HEK293 (cell line): Measurements from ENCODE around the gene KLHL25.

ENCODE experiments used
- CTCF ChIA-PET: fragments of 350-600 bp; formaldehyde crosslinking; extraction: SDS; loops from one replicate; lab custom pipeline; 2021; ENCODE audit warnings: antibody characterized with exemption; lab: Yijun Ruan, JAX
- POLR2A ChIA-PET: fragments of 300-600 bp; formaldehyde crosslinking; extraction: SDS; loops from one replicate; lab custom pipeline; 2020; ENCODE audit warnings: antibody characterized with exemption, inconsistent platforms; lab: Yijun Ruan, JAX
- H3K27ac ChIP-seq: fragments of 200-500 bp; sonication (Bioruptor generic); 2 replicates; pipeline ENCODE4 v1.5.1; 2014; ENCODE audit warnings: low read depth, low read length, control low read depth, inconsistent platforms; ENCODE audit errors: extremely low read depth
- H3K36me3 ChIP-seq, 2 experiments: fragments of 200-500 bp in 1 of 2; sonication (Bioruptor generic) in 1 of 2; 1 replicate in 1 of 2; 2 replicates in 1 of 2; pipeline ENCODE4 v1.5.1; 2014 to 2017; ENCODE audit warnings: inconsistent platforms in 2 of 2, low read length in 2 of 2; ENCODE audit not compliant: control insufficient read depth in 2 of 2, insufficient read depth in 1 of 2
- H3K4me1 ChIP-seq: fragments of 200-500 bp; sonication (Bioruptor generic); 2 replicates; pipeline ENCODE4 v1.5.1; 2014; ENCODE audit warnings: mild to moderate bottlenecking, low read length, inconsistent platforms; ENCODE audit not compliant: control insufficient read depth, insufficient read depth
- H3K4me3 ChIP-seq: 2 replicates; pipeline ENCODE4 v1.5.1; 2011; ENCODE audit warnings: low read depth, mild to moderate bottlenecking, control low read depth, low read length, moderate library complexity
- H3K9me3 ChIP-seq: fragments of 200-500 bp; sonication (Bioruptor generic); 2 replicates; pipeline ENCODE4 v1.5.1; 2014; ENCODE audit warnings: low read depth, low read length, inconsistent platforms; ENCODE audit not compliant: control insufficient read depth, insufficient read depth
- PRDM1 ChIP-seq: fragments of 450-650 bp; formaldehyde crosslinking; IDR thresholded peaks from 2 replicates; pipeline ENCODE4; 2016; ENCODE audit warnings: missing biosample characterization, missing genetic modification characterization
- SP2 ChIP-seq: fragments of 450-650 bp; formaldehyde crosslinking; IDR thresholded peaks from 2 replicates; pipeline ENCODE4 v1.5.1; 2016; ENCODE audit warnings: missing biosample characterization, missing genetic modification characterization
- SP3 ChIP-seq: fragments of 450-650 bp; formaldehyde crosslinking; IDR thresholded peaks from 2 replicates; pipeline ENCODE4 v1.5.1; 2016; ENCODE audit warnings: missing biosample characterization, missing genetic modification characterization
- ZBTB17 ChIP-seq: fragments of 450-650 bp; formaldehyde crosslinking; IDR thresholded peaks from 2 replicates; pipeline ENCODE4 v1.5.1; 2016; ENCODE audit warnings: missing biosample characterization, missing genetic modification characterization
- ZBTB20 ChIP-seq: fragments of 450-650 bp; formaldehyde crosslinking; IDR thresholded peaks from 2 replicates; pipeline ENCODE4 v1.5.1; 2016; ENCODE audit warnings: missing biosample characterization, missing genetic modification characterization
- ZEB2 ChIP-seq: fragments of 450-650 bp; formaldehyde crosslinking; IDR thresholded peaks from 2 replicates; pipeline ENCODE4 v1.5.1; 2016; ENCODE audit warnings: missing biosample characterization, missing genetic modification characterization
- ZFHX2 ChIP-seq: fragments of 450-650 bp; formaldehyde crosslinking; conservative IDR thresholded peaks from 2 replicates; pipeline ENCODE4 v1.5.1; 2016; ENCODE audit warnings: missing biosample characterization, missing genetic modification characterization
- ZFP41 ChIP-seq: fragments of 450-650 bp; formaldehyde crosslinking; IDR thresholded peaks from 2 replicates; pipeline ENCODE4 v1.5.1; 2016; ENCODE audit warnings: missing biosample characterization, missing genetic modification characterization, borderline replicate concordance
- ZNF146 ChIP-seq: fragments of 450-650 bp; formaldehyde crosslinking; IDR thresholded peaks from 2 replicates; pipeline ENCODE4 v1.5.1; 2016; ENCODE audit warnings: missing biosample characterization, missing genetic modification characterization
- ZNF239 ChIP-seq: fragments of 450-650 bp; formaldehyde crosslinking; IDR thresholded peaks from 2 replicates; pipeline ENCODE4 v1.5.1; 2016; ENCODE audit warnings: missing biosample characterization, missing genetic modification characterization
- ZNF24 ChIP-seq: fragments of 450-650 bp; formaldehyde crosslinking; IDR thresholded peaks from 2 replicates; pipeline ENCODE4 v1.5.1; 2016; ENCODE audit warnings: missing biosample characterization, missing genetic modification characterization
- ZNF335 ChIP-seq: fragments of 450-650 bp; formaldehyde crosslinking; conservative IDR thresholded peaks from 2 replicates; pipeline ENCODE4 v1.5.1; 2016; ENCODE audit warnings: missing biosample characterization, missing genetic modification characterization
- ZNF341 ChIP-seq: fragments of 450-650 bp; formaldehyde crosslinking; IDR thresholded peaks from 2 replicates; pipeline ENCODE4; 2016; ENCODE audit warnings: low read depth, missing biosample characterization, missing genetic modification characterization
- ZNF366 ChIP-seq: fragments of 450-650 bp; formaldehyde crosslinking; conservative IDR thresholded peaks from 2 replicates; pipeline ENCODE4 v1.5.1; 2016; ENCODE audit warnings: missing biosample characterization, missing genetic modification characterization
- ZNF398 ChIP-seq: fragments of 450-650 bp; formaldehyde crosslinking; IDR thresholded peaks from 2 replicates; pipeline ENCODE4 v1.5.1; 2017; ENCODE audit warnings: missing biosample characterization, missing genetic modification characterization
- ZNF423 ChIP-seq: fragments of 450-650 bp; formaldehyde crosslinking; IDR thresholded peaks from 2 replicates; pipeline ENCODE4 v1.5.1; 2016; ENCODE audit warnings: missing biosample characterization, missing genetic modification characterization
- ZNF518A ChIP-seq: fragments of 450-650 bp; formaldehyde crosslinking; conservative IDR thresholded peaks from 2 replicates; pipeline ENCODE4 v1.5.1; 2016; ENCODE audit warnings: low read depth, missing biosample characterization, missing genetic modification characterization
- ZNF600 ChIP-seq: fragments of 450-650 bp; formaldehyde crosslinking; IDR thresholded peaks from 2 replicates; pipeline ENCODE4 v1.5.1; 2016; ENCODE audit warnings: missing biosample characterization, missing genetic modification characterization
- TF ChIP-seq, protein P1 (sequence below): fragments of 450-650 bp; formaldehyde crosslinking; optimal IDR thresholded peaks from 2 replicates; pipeline ENCODE3; 2016; ENCODE audit warnings: missing biosample characterization, mild to moderate bottlenecking, missing genetic modification characterization
- TF ChIP-seq, protein P2 (sequence below): fragments of 450-650 bp; IDR thresholded peaks from 2 replicates; pipeline ENCODE4 v1.5.1; 2018; ENCODE audit warnings: missing biosample characterization, missing genetic modification characterization
- TF ChIP-seq, protein P3 (sequence below): fragments of 450-650 bp; formaldehyde crosslinking; IDR thresholded peaks from 2 replicates; pipeline ENCODE4 v1.5.1; 2016; ENCODE audit warnings: missing biosample characterization, missing genetic modification characterization
- TF ChIP-seq, protein P4 (sequence below): fragments of 450-650 bp; formaldehyde crosslinking; IDR thresholded peaks from 2 replicates; pipeline ENCODE4 v1.5.1; 2017; ENCODE audit warnings: missing biosample characterization, missing genetic modification characterization

KLHL25 gene

GRCh38 chr15:85795337-85796305 lies 896 bp upstream of the KLHL25 start:
- Histone ChIP-seq H3K36me3 (no peaks in the 10 kb centered on the region), H3K4me1 (peaks cover 12% of the 10 kb centered on the region), H3K27ac (no peak overlapping the region; the same call in 1 of the 2 replicates), H3K4me3 (peak overlapping the region; percentile 23), H3K9me3 (no peaks in the 10 kb centered on the region)
- ChIA-PET POLR2A (interaction anchor here (1.4 kb wide), 1 partner anchor 30 kb away, joined by 3 read pairs; no protein-coding TSS in a partner anchor), CTCF (interaction anchor here (0.6 to 1.3 kb wide), 3 partner anchors 37 to 66 kb away, joined by 3 to 5 read pairs (median 3); no protein-coding TSS in a partner anchor)
- TF ChIP-seq, protein P1, sequence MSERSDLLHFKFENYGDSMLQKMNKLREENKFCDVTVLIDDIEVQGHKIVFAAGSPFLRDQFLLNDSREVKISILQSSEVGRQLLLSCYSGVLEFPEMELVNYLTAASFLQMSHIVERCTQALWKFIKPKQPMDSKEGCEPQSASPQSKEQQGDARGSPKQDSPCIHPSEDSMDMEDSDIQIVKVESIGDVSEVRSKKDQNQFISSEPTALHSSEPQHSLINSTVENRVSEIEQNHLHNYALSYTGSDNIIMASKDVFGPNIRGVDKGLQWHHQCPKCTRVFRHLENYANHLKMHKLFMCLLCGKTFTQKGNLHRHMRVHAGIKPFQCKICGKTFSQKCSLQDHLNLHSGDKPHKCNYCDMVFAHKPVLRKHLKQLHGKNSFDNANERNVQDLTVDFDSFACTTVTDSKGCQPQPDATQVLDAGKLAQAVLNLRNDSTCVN (tag by site-specific recombination) = peak; percentile 11
- peak; percentile 37 for TF ChIP-seq SP2
- peak; percentile 92 for TF ChIP-seq ZNF24
- 0 out of 2 replicates have a peak, but pooled peaks have one; percentile 5 for TF ChIP-seq ZNF398
- no peak for TF ChIP-seq ZEB2 (tag by site-specific recombination)
- TF ChIP-seq ZNF518A (tag by site-specific recombination) = no peak
- TF ChIP-seq ZNF600 (tag by site-specific recombination) = peak; percentile 50
- no peak for TF ChIP-seq ZFP41 (tag by site-specific recombination)
- TF ChIP-seq, protein P2, sequence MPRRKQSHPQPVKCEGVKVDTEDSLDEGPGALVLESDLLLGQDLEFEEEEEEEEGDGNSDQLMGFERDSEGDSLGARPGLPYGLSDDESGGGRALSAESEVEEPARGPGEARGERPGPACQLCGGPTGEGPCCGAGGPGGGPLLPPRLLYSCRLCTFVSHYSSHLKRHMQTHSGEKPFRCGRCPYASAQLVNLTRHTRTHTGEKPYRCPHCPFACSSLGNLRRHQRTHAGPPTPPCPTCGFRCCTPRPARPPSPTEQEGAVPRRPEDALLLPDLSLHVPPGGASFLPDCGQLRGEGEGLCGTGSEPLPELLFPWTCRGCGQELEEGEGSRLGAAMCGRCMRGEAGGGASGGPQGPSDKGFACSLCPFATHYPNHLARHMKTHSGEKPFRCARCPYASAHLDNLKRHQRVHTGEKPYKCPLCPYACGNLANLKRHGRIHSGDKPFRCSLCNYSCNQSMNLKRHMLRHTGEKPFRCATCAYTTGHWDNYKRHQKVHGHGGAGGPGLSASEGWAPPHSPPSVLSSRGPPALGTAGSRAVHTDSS (tag by site-specific recombination) = peak; percentile 66; the same call in 1 of the 2 replicates
- TF ChIP-seq, protein P3, sequence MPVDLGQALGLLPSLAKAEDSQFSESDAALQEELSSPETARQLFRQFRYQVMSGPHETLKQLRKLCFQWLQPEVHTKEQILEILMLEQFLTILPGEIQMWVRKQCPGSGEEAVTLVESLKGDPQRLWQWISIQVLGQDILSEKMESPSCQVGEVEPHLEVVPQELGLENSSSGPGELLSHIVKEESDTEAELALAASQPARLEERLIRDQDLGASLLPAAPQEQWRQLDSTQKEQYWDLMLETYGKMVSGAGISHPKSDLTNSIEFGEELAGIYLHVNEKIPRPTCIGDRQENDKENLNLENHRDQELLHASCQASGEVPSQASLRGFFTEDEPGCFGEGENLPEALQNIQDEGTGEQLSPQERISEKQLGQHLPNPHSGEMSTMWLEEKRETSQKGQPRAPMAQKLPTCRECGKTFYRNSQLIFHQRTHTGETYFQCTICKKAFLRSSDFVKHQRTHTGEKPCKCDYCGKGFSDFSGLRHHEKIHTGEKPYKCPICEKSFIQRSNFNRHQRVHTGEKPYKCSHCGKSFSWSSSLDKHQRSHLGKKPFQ (tag by site-specific recombination) = no peak
- TF ChIP-seq, protein P4, sequence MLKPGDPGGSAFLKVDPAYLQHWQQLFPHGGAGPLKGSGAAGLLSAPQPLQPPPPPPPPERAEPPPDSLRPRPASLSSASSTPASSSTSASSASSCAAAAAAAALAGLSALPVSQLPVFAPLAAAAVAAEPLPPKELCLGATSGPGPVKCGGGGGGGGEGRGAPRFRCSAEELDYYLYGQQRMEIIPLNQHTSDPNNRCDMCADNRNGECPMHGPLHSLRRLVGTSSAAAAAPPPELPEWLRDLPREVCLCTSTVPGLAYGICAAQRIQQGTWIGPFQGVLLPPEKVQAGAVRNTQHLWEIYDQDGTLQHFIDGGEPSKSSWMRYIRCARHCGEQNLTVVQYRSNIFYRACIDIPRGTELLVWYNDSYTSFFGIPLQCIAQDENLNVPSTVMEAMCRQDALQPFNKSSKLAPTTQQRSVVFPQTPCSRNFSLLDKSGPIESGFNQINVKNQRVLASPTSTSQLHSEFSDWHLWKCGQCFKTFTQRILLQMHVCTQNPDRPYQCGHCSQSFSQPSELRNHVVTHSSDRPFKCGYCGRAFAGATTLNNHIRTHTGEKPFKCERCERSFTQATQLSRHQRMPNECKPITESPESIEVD (tag by site-specific recombination) = no peak
- peak; percentile 24; the same call in 1 of the 2 replicates for TF ChIP-seq ZBTB20 (tag by site-specific recombination)
- peak; percentile 21; the same call in 1 of the 2 replicates for TF ChIP-seq PRDM1
- peak; percentile 48 for TF ChIP-seq ZFHX2
- TF ChIP-seq ZNF146 (tag by site-specific recombination) = peak; percentile 94
- no peak for TF ChIP-seq ZNF239 (tag by site-specific recombination)
- peak; percentile 80 for TF ChIP-seq ZNF341 (tag by site-specific recombination)
- TF ChIP-seq ZNF366 (tag by site-specific recombination) = peak; percentile 81
- TF ChIP-seq ZBTB17 (tag by site-specific recombination) = peak; percentile 90
- peak; percentile 93 for TF ChIP-seq ZNF335 (tag by site-specific recombination)
- TF ChIP-seq ZNF423 (tag by site-specific recombination) = no peak
- no peak for TF ChIP-seq SP3
